ENCODE results near the gene C15orf39. TPM values are rescaled to one million over a fixed set of nuclear protein-coding genes. Genes with fewer than 3 reads are reported as not detected.

The C15orf39 gene
- total RNA-seq, 4 donors from 2014 or later, result 13.8 to 20.1 (median 17.2) TPM

GRCh38 chr15:75203017-75203907 is 1.6 kb downstream of the C15orf39 start:
- Histone ChIP-seq H3K4me1 (peaks cover 0 to 81% (median 33%) of the 10 kb centered on the region in 4 donors), H3K36me3 (peaks cover 0 to 29% (median 9%) of the 10 kb centered on the region in 3 donors), H3K27ac (peak overlapping the region; percentile 90 to 99 (median 98)), H3K27me3 (no peaks in the 10 kb centered on the region), H3K4me3 (peak overlapping the region; percentile 84 to 98 (median 94)), H3K9me3 (no peaks in the 10 kb centered on the region)
- 10 to 13% methylated on average over 10 to 13 of the region's 18 CpGs for WGBS, 2 donors
- peak in 1 of 2 donors; percentile 15 for DNase-seq (ENCODE audit: low spot score in 2 of 2)
- TF ChIP-seq POLR2A (IDR thresholded peaks at IDR 0.05) (no peak), EP300 (IDR thresholded peaks at IDR 0.05) (no peak), CTCF (IDR thresholded peaks at IDR 0.05) (no peak)

- H3K9me3 ChIP-seq, result no peaks in the 10 kb centered on the region
- H3K27ac ChIP-seq, result peak overlapping the region; percentile 90 to 99 (median 98)
- H3K4me1 ChIP-seq, result peaks cover 0 to 82% (median 33%) of the 10 kb centered on the region in 4 donors
- peaks cover 3 to 36% (median 10%) of the 10 kb centered on the region in 3 donors for H3K36me3 ChIP-seq
- H3K4me3 ChIP-seq, result peak overlapping the region in 3 of 4 donors; percentile 84 to 98 (median 96)
- WGBS, 2 donors, result 38 to 40% methylated on average over 1 of the region's 1 CpG
- DNase-seq (ENCODE audit: low spot score in 2 of 2), result no peak
- no peaks in the 10 kb centered on the region for H3K27me3 ChIP-seq
- no peak for TF ChIP-seq CTCF (IDR thresholded peaks at IDR 0.05)
- no peak for TF ChIP-seq EP300 (IDR thresholded peaks at IDR 0.05)
- no peak for TF ChIP-seq POLR2A (IDR thresholded peaks at IDR 0.05)
Observed at GRCh38 chr15:75203908-75204263, 2.2 kb downstream of the C15orf39 start.

GRCh38 chr15:75204340-75205063 is 2.8 kb downstream of the C15orf39 start:
- Histone ChIP-seq H3K9me3 (no peaks in the 10 kb centered on the region), H3K27ac (peak overlapping the region; percentile 90 to 99 (median 98)), H3K36me3 (peaks cover 3 to 42% (median 10%) of the 10 kb centered on the region in 3 donors), H3K27me3 (no peaks in the 10 kb centered on the region), H3K4me3 (peak overlapping the region in 1 of 4 donors; percentile 84), H3K4me1 (peaks cover 0 to 83% (median 34%) of the 10 kb centered on the region in 4 donors)
- peak; percentile 90 to 94 for DNase-seq (ENCODE audit: low spot score in 2 of 2)
- TF ChIP-seq POLR2A (IDR thresholded peaks at IDR 0.05) (no peak), CTCF (IDR thresholded peaks at IDR 0.05) (peak; percentile 87 to 98 (median 95)), EP300 (IDR thresholded peaks at IDR 0.05) (peak in 1 of 2 donors; percentile 87)
- WGBS, 2 donors, result 12 to 13% methylated on average over 9 to 10 of the region's 10 CpGs

GRCh38 chr15:75205064-75205395 is 3.3 kb downstream of the C15orf39 start:
- peaks cover 0 to 83% (median 37%) of the 10 kb centered on the region in 4 donors for H3K4me1 ChIP-seq
- peak overlapping the region in 2 of 4 donors; percentile 97 to 98 for H3K27ac ChIP-seq
- DNase-seq (ENCODE audit: low spot score in 2 of 2), result no peak
- no peaks in the 10 kb centered on the region for H3K9me3 ChIP-seq
- 20 to 22% methylated on average over 3 of the region's 3 CpGs for WGBS, 2 donors
- no peak overlapping the region for H3K4me3 ChIP-seq
- no peaks in the 10 kb centered on the region for H3K27me3 ChIP-seq
- H3K36me3 ChIP-seq, result peaks cover 3 to 47% (median 10%) of the 10 kb centered on the region in 3 donors
- TF ChIP-seq CTCF (IDR thresholded peaks at IDR 0.05), result no peak
- TF ChIP-seq EP300 (IDR thresholded peaks at IDR 0.05), result no peak
- TF ChIP-seq POLR2A (IDR thresholded peaks at IDR 0.05), result no peak
